Measurements from ENCODE around the gene ERI3. TPM values are rescaled to one million over a fixed set of nuclear protein-coding genes. Genes with fewer than 3 reads are reported as not detected.

The ERI3 gene
- total and polyA plus RNA-seq, 2 of the 4 experiments (the other 2 are of a cell fraction): 56.6 to 70.9 TPM

GRCh38 chr1:44240802-44241671, 114.0 kb downstream of the ERI3 start (continued):
- no peak for TF ChIP-seq BHLHE40 (IDR thresholded peaks at IDR 0.05; ENCODE audit: low read depth, low read length)

- ChIA-PET POLR2A (ENCODE audit: unreplicated experiment) (no interaction called here), CTCF (interaction anchor here (1.3 kb wide), 1 partner anchor 22 kb away, joined by 3 read pairs; no protein-coding TSS in a partner anchor)
- Histone ChIP-seq H2BK120ac (ENCODE audit: low read depth, low read length) (no peak overlapping the region; the same call in 1 of the 2 replicates), H3K4me3 (ENCODE audit: insufficient read depth, low read depth, low read length) (no peak overlapping the region), H2BK15ac (ENCODE audit: low read depth, low read length) (no peak overlapping the region), H3K23ac (ENCODE audit: low read depth, low read length) (peak overlapping the region; percentile 2; the same call in 1 of the 2 replicates), H2AK5ac (ENCODE audit: low read depth, low read length) (peak overlapping the region; percentile 51; the same call in 1 of the 2 replicates), H4K20me1 (ENCODE audit: insufficient read depth, low read length) (peaks cover 4% of the 10 kb centered on the region; the same call in 1 of the 2 replicates), H3K79me1 (ENCODE audit: low read depth in 1 of 2, low read length in 2 of 2) (peaks cover 0 to 3% of the 10 kb centered on the region in 2 experiments; a peak in 1 of 4 replicates), H4K91ac (ENCODE audit: insufficient read depth, low read depth, low read length) (peak overlapping the region; percentile 12; the same call in 1 of the 2 replicates), H3K56ac (ENCODE audit: extremely low read depth, insufficient read depth, low read length) (no peak overlapping the region), H2BK5ac (ENCODE audit: low read depth, low read length, poor library complexity, severe bottlenecking) (no peak overlapping the region), H2AFZ (replicated peaks; ENCODE audit: low read length, poor library complexity) (peak overlapping the region; percentile 1), H4K8ac (ENCODE audit: low read depth in 2 of 2, low read length in 2 of 2) (peak overlapping the region in 1 of 2 experiments; percentile 29; a peak in 2 of 4 replicates), H3K27me3 (ENCODE audit: control insufficient read depth, insufficient read depth, low read length) (no peaks in the 10 kb centered on the region), H3K14ac (replicated peaks; ENCODE audit: low read depth, low read length) (peak overlapping the region; percentile 44), H3K4me2 (ENCODE audit: low read depth, low read length) (no peak overlapping the region), H4K5ac (ENCODE audit: low read depth, low read length) (no peak overlapping the region), H3K18ac (ENCODE audit: low read depth, low read length) (no peak overlapping the region), H3K27ac (ENCODE audit: insufficient read depth, low read length) (no peak overlapping the region), H3K9me3 (ENCODE audit: control insufficient read depth, insufficient read depth, low read length) (no peaks in the 10 kb centered on the region), H2BK20ac (ENCODE audit: low read depth, low read length) (no peak overlapping the region), H3K4me1 (ENCODE audit: control insufficient read depth, insufficient read depth, low read length) (peaks cover 11% of the 10 kb centered on the region), H3K9ac (ENCODE audit: low read depth, low read length) (no peak overlapping the region), H3K36me3 (ENCODE audit: control insufficient read depth, insufficient read depth, low read length) (peaks cover 4% of the 10 kb centered on the region; the same call in 1 of the 2 replicates), H3K9me1 (ENCODE audit: insufficient read depth, low read length) (peaks cover 15% of the 10 kb centered on the region), H2AK9ac (replicated peaks; ENCODE audit: low read depth, low read length, poor library complexity) (peak overlapping the region; percentile 79), H3K4ac (ENCODE audit: low read depth, low read length) (peak overlapping the region; percentile 57)
- intact Hi-C loops (cut with micrococcal nuclease): no loop called here
- dilution Hi-C loops (cut with HindIII; ENCODE audit: low sequenced_read_pairs, unreplicated experiment): no loop called here
- ATAC-seq (ENCODE audit: low read depth) (peak; percentile 16), DNase-seq (no peak)
- TF ChIP-seq BHLHE40 (IDR thresholded peaks at IDR 0.05; ENCODE audit: low read depth, low read length) (no peak), RAD21 (IDR thresholded peaks at IDR 0.05; ENCODE audit: low read length) (no peak), MAZ (IDR thresholded peaks at IDR 0.05; ENCODE audit: borderline replicate concordance, low read depth, low read length) (no peak)
- WGBS, 2 experiments (ENCODE audit: extremely low coverage in 2 of 2, insufficient read length in 1 of 2): no CpG with 5 or more reads among the region's 3 CpGs
- no TSS peak for BruUV-seq (replicated peaks)
- in situ Hi-C loops (cut with MboI; ENCODE audit: low sequenced_read_pairs): no loop called here
These were observed 115.1 kb downstream of the ERI3 start for GRCh38 chr1:44239961-44240371.

Data from IMR-90 (cell line).